Measurements from ENCODE around the gene AGXT.
"Not testable (repeated sequence)": the region's sequence is repeated elsewhere in the genome, so short reads cannot be mapped to it uniquely, and the experiment has no call there.

Gene AGXT

GRCh38 chr2:240834377-240834975 is 34.1 kb upstream of the AGXT start:
- H3K4me1 Mint-ChIP-seq, result peaks cover 7% of the 10 kb centered on the region

GRCh38 chr2:240835528-240835927 is 33.1 kb upstream of the AGXT start:
- Mint-ChIP-seq H3K4me3 (no peak overlapping the region), H3K36me3 (no peaks in the 10 kb centered on the region)

More at GRCh38 chr2:240834377-240834975, 34.1 kb upstream of the AGXT start:
- no peak overlapping the region for H3K4me3 Mint-ChIP-seq
- H3K27ac Mint-ChIP-seq, result no peak overlapping the region
- no peaks in the 10 kb centered on the region for H3K36me3 Mint-ChIP-seq
- ATAC-seq, result no peak
- DNase-seq (ENCODE audit: low spot score in 2 of 2), result no peak
- H3K9me3 Mint-ChIP-seq, result no peaks in the 10 kb centered on the region

DNA sequence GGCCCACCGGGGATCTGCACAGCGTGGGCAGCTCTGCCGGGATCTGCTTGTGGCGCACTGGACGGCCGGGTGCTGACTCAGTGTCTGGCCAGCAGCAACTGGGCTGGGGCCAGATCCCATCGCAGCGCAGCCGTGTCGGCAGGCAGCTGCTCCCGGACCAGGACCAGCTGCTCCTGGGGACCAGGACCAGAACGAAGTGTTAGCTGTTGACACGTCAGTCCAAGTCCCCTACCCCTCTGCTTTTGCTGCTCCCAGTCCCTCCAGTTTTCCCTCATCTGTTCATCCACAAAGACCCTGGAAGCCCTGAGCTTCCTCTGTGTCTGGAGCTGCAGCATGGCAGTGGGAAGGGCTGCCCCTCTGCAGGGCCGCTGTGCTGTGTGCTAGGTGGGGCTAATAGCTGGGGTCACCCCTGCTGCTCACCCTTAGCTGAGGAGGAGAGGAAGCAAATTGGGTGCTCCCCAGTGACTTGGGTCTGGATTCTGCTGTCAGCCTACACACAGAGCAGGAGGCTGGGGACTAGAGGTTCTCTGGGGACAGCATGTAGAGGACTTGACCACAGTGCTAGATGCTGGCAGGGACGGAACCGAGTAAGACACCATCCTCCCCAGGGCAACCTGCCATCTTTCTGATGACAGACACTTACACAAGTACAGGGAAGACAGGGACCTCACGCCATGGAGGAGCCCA is 31.7 kb upstream of the AGXT start:
- Mint-ChIP-seq H3K4me3 (no peak overlapping the region), H3K27ac (no peak overlapping the region), H3K36me3 (no peaks in the 10 kb centered on the region), H3K4me1 (peaks cover 1% of the 10 kb centered on the region), H3K9me3 (no peaks in the 10 kb centered on the region)
- ATAC-seq, result no peak
- no peak for DNase-seq (ENCODE audit: low spot score in 2 of 2)

More at GRCh38 chr2:240835528-240835927, 33.1 kb upstream of the AGXT start:
- Mint-ChIP-seq H3K9me3 (no peaks in the 10 kb centered on the region), H3K4me1 (peaks cover 7% of the 10 kb centered on the region), H3K27ac (no peak overlapping the region)
- no peak for DNase-seq (ENCODE audit: low spot score in 2 of 2)
- ATAC-seq, result no peak

DNA sequence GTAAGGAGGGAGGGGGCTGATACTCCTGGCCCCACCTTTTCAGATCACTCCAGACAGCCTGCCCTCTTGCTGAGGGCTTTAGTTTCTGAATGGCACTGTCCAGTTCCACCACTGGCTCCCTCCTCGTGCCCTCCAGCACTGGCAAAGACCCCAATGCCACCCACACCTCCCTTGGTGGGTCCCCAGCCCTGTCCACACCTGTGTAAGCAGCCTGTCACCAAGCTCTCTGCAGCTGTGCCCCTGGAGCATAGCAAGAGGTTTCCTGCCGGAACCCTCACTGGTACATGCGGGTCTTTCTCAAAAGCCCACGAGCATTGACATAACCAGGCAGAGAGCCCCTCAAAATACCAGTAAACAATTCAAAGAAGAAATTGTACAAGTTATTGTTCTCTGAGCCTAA is 31.0 kb upstream of the AGXT start:
- Mint-ChIP-seq H3K4me3 (no peak overlapping the region), H3K36me3 (no peaks in the 10 kb centered on the region), H3K27ac (no peak overlapping the region), H3K4me1 (no peaks in the 10 kb centered on the region), H3K9me3 (no peaks in the 10 kb centered on the region)
- ATAC-seq, result no peak
- DNase-seq (ENCODE audit: low spot score in 2 of 2), result no peak

- Mint-ChIP-seq H3K9me3 (no peaks in the 10 kb centered on the region), H3K4me3 (no peak overlapping the region), H3K36me3 (no peaks in the 10 kb centered on the region), H3K4me1 (no peaks in the 10 kb centered on the region), H3K27ac (no peak overlapping the region)
- ATAC-seq (no peak), DNase-seq (ENCODE audit: low spot score in 2 of 2) (no peak)
Measured at GRCh38 chr2:240839152-240840143, 29.2 kb upstream of the AGXT start.

- no peak overlapping the region for H3K27ac Mint-ChIP-seq
- no peaks in the 10 kb centered on the region for H3K36me3 Mint-ChIP-seq
- H3K4me1 Mint-ChIP-seq, result no peaks in the 10 kb centered on the region
- DNase-seq (ENCODE audit: low spot score in 2 of 2), result no peak
- peak; percentile 46 for ATAC-seq
- no peaks in the 10 kb centered on the region for H3K9me3 Mint-ChIP-seq
- no peak overlapping the region for H3K4me3 Mint-ChIP-seq
Measured at GRCh38 chr2:240840435-240841060, 28.1 kb upstream of the AGXT start.

DNA sequence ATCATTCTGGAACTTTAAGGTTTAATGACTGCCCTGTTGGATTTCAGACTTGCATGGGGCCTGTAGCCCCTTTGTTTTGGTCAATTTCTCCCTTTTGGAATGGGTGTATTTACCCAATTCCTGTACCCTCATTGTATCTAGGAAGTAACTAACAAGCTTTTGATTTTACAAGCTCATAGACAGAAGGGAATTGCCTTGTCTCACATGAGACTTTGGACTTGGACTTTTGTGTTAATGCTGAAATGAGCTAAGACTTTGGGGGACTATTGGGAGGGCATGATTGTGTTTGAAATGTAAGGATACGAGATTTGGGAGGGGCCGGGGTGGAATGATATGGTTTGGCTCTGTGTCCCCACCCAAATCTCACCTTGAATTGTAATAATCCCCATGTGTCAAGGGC is 22.3 kb upstream of the AGXT start:
- ATAC-seq; DNase-seq (ENCODE audit: low spot score in 2 of 2); H3K4me3 Mint-ChIP-seq; H3K36me3 Mint-ChIP-seq; H3K9me3 Mint-ChIP-seq; H3K4me1 Mint-ChIP-seq; H3K27ac Mint-ChIP-seq: not testable (repeated sequence)

- DNase-seq (ENCODE audit: low spot score in 2 of 2) (no peak), ATAC-seq (no peak)
- no peaks in the 10 kb centered on the region for H3K9me3 Mint-ChIP-seq
- no peaks in the 10 kb centered on the region for H3K36me3 Mint-ChIP-seq
- H3K4me1 Mint-ChIP-seq, result no peaks in the 10 kb centered on the region
- no peak overlapping the region for H3K27ac Mint-ChIP-seq
- H3K4me3 Mint-ChIP-seq, result no peak overlapping the region
Measured at GRCh38 chr2:240846873-240847595, 21.6 kb upstream of the AGXT start.

DNA sequence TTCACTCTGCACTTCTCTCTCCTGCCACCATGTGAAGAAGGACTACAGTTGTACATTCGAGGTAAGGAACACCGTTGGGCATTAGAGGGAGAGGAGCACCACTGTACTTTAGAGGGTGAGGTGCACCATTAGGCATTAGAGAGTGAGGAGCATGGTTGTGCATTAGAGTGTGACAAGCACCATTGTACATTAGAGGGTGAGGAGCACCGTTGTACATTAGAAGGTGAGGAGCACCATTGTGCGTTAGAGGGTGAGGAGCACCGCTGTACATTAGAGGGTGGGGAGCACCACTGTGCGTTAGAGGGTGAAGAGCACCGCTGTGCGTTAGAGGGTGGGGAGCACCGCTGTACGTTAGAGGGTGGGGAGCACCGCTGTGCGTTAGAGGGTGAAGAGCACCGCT is 20.8 kb upstream of the AGXT start:
- H3K9me3 Mint-ChIP-seq, result no peaks in the 10 kb centered on the region

DNA sequence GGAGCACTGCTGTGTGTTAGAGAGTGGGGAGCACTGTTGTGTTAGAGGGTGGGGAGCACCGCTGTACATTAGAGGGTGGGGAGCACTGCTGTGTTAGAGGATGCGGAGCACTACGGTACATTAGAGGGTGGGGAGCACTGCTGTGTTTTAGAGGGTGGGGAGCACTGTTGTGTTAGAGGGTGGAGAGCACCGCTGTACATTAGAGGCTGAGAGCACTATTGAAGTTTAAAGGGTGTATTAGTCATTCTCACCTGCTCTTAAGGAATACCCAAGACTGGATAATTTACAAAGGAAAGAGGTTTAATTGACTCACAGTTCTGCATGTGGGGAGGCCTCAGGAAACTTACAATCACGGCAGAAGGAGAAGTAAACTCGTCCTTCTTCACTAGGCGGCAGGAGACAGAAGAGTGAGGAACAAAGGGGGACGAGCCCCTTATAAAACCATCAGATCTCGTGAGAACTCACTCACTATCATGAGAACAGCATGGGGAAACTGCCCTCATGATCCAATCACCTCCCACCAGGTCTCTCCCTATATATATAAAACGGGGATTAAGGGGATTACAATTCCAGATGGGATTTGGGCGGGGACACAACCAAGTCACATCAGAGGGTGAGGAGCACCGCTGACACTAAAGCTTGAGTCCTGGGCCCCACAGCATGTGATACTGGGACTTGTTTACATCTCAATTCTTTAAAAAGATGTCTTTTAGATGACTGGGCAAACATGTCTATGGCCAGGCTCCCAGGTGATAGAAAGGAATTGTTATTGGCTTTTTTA is 19.5 kb upstream of the AGXT start:
- H3K4me1 Mint-ChIP-seq, result no peaks in the 10 kb centered on the region
- H3K9me3 Mint-ChIP-seq, result peaks cover under 1% of the 10 kb centered on the region
- no peak overlapping the region for H3K27ac Mint-ChIP-seq
- DNase-seq (ENCODE audit: low spot score in 2 of 2) (no peak), ATAC-seq (no peak)
- no peaks in the 10 kb centered on the region for H3K36me3 Mint-ChIP-seq
- H3K4me3 Mint-ChIP-seq, result no peak overlapping the region

More for the DNA sequence above, 20.8 kb upstream of the AGXT start:
- no peak overlapping the region for H3K4me3 Mint-ChIP-seq
- DNase-seq (ENCODE audit: low spot score in 2 of 2) (no peak), ATAC-seq (no peak)
- no peaks in the 10 kb centered on the region for H3K36me3 Mint-ChIP-seq
- no peak overlapping the region for H3K27ac Mint-ChIP-seq
- no peaks in the 10 kb centered on the region for H3K4me1 Mint-ChIP-seq

DNA sequence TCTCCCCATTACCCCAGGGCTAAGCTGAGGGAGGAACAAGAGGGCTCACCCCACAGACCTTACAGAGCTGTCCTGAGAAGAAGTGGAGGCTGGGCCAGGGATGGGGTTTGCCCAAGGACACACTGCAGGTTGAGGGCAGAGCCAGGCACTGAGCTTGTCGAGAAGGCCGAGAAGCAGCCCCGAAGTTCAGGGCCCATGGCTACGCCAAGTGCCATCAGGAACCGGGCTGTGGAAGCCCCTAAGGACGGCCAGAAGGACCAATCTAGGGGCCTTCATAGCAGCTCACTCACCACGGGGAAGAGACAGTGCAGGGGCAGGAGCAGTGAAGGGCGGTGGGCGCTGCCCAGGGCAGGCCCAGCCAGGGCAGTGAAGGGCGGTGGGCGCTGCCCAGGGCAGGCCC is 18.6 kb upstream of the AGXT start:
- DNase-seq (ENCODE audit: low spot score in 2 of 2), result no peak
- peak; percentile 7 for ATAC-seq
- no peak overlapping the region for H3K4me3 Mint-ChIP-seq
- H3K9me3 Mint-ChIP-seq, result peaks cover 4% of the 10 kb centered on the region
- H3K27ac Mint-ChIP-seq, result no peak overlapping the region
- H3K36me3 Mint-ChIP-seq, result no peaks in the 10 kb centered on the region
- no peaks in the 10 kb centered on the region for H3K4me1 Mint-ChIP-seq

DNA sequence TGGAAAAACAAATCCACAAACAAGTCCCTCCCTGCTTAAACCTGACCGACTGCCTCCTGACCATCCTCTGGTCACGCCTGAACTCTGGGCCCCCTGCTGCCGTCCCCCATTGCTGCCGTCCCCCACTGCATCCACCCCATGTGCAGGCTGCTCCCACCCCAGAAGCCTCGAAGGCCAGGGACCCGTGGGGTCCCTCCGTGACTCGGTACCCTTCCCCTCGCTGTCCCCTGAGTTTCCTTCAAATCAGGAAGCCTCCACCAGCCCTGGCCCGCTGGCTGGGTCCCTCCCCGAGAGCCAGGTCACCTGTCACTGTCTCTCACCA is 17.9 kb upstream of the AGXT start:
- H3K4me1 Mint-ChIP-seq, result no peaks in the 10 kb centered on the region
- no peak for ATAC-seq
- H3K9me3 Mint-ChIP-seq, result peaks cover 4% of the 10 kb centered on the region
- no peak overlapping the region for H3K4me3 Mint-ChIP-seq
- DNase-seq (ENCODE audit: low spot score in 2 of 2), result no peak
- no peak overlapping the region for H3K27ac Mint-ChIP-seq
- no peaks in the 10 kb centered on the region for H3K36me3 Mint-ChIP-seq

- peak; percentile 81 to 86 for DNase-seq (ENCODE audit: low spot score in 2 of 2)
- Mint-ChIP-seq H3K4me3 (no peak overlapping the region), H3K27ac (no peak overlapping the region), H3K36me3 (no peaks in the 10 kb centered on the region), H3K9me3 (peaks cover 4% of the 10 kb centered on the region), H3K4me1 (no peaks in the 10 kb centered on the region)
- peak; percentile 88 for ATAC-seq
Measured at GRCh38 chr2:240851078-240851991, 17.3 kb upstream of the AGXT start.

Measured in stimulated activated effector memory CD8-positive, alpha-beta T cell treated with anti-CD3 and anti-CD28 coated beads, Interleukin-12 subunit alpha, Interleukin-12 subunit beta, amount 100 ng/mL, for 72 hours (primary cell).